ELR (cell line): Measurements from ENCODE around the gene ARL15.

Experiments
- DNase-seq: peaks from one replicate; pipeline ENCODE4 v3.0.0-alpha.2; 2015; ENCODE audit warnings: low read depth

ARL15 gene

DNA sequence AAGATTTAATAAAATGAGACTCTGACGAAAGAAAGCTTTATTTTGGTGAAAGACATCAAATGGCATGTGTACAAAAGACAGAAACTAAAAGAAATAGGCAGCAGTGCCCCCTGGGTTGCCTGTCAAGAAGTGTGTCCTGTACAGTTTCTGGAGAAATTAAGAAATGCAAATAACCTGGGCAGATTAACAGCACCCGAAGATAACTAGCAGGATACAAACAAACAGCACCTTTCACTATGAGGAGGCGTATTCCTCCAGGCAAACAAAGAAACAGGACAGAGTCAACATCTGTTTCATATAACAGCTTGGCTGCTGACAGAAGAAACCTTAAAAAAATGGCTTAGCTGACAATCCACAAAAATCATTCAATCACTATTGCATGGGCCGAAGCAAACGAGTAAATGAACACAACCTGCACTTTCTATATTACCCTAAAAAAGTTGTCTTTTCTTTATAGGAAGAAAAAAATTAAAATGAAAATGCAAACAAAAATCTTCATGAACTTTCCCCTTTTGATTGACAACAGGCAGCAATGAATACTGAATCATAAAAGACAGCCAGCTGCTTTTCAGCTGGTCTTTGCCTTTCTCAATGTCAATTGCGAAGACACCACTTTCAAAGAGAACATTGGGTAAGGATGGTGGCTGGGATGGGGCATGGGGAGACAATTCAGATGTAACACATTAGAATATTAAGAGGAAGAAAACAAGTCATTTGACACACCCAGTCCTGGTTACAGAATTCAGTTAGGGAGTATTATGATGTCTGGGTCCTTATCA lies 162.1 kb downstream of the ARL15 start:
- peak; percentile 15 for DNase-seq

GRCh38 chr5:54146916-54147315 lies 163.5 kb downstream of the ARL15 start:
- no peak for DNase-seq

GRCh38 chr5:54146390-54146789 lies 164.0 kb downstream of the ARL15 start:
- no peak for DNase-seq

- DNase-seq, result no peak
Observed at GRCh38 chr5:54140247-54140840, 170.0 kb downstream of the ARL15 start.

GRCh38 chr5:54136516-54137440 lies 173.6 kb downstream of the ARL15 start:
- DNase-seq, result no peak

GRCh38 chr5:54135042-54135441 lies 175.3 kb downstream of the ARL15 start:
- peak; percentile 26 for DNase-seq

DNA sequence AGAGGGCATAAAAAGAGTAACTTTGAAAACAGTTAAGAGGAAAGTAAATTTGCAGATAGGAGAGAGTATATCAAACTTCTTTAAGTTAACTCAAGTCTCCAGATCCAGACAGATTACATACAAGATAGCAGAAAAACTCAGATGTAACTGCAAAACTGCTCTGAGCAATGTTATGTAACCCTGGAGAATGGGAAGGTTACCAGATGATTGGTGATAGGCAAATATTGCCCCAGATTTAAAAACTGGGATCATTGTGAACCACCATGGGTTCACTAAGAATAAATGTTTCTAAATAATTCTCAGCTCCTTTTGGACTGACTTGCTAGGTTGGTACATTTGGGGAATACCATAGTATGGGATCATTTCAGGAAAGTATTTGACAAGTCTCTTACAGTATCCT lies 176.5 kb downstream of the ARL15 start:
- no peak for DNase-seq

DNA sequence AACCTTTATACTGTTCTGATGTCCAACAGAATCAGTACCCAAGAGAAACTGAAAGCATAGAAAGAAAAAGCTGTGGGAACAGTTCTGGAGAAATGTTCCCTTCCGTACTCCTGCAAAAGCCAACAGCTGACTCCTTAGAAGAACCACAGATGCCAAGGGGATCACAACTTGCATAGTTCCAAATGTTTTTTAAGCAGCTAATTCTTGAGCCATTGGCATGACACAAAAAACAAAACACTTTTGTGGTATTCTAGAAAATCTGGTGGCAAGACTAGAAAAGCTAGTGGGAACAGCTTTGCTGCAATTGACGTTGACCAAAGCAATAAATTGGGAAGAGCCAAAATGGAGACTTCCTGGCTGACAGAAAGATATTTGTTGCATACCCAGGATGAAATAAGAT lies 189.9 kb downstream of the ARL15 start:
- no peak for DNase-seq

- no peak for DNase-seq
Observed at GRCh38 chr5:54117957-54118356, 192.4 kb downstream of the ARL15 start.

- DNase-seq, result peak; percentile 17
Observed at GRCh38 chr5:54115735-54116403, 194.5 kb downstream of the ARL15 start.

GRCh38 chr5:54113060-54113459 lies 197.3 kb downstream of the ARL15 start:
- DNase-seq, result no peak

DNA sequence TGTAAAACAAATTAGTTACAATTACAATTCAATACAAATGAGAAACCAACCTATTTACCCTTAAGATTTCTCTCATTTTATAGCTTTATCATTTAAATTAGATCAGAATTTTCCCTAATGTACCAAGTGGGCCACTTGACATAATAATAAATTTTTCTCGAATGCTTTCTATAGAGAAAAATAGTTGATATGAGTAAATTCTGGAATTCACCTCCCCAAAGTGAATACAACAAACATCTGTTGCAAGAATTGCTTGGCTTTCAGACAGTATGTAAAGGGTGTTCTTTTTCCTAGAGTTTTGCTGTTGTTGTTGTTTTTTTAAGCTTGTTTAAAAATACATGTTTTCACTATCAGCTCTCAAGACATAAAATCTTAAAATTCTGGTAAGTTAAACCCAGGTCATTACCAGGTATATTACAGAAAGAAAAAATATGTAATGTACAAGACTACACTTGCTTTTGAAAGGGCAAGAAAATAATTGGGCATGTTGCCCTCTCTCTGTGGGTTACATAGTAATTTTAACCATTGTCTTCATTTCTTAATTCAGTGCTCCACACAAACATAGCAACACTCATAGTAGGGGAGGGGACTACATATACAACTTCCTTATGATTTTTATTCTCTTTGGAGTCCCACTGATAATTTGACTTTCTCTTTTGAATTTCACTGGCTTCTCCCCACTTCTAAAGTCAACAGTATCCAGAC lies 200.6 kb downstream of the ARL15 start:
- DNase-seq, result no peak

- no peak for DNase-seq
Observed at GRCh38 chr5:54108136-54108535, 202.2 kb downstream of the ARL15 start.

DNA sequence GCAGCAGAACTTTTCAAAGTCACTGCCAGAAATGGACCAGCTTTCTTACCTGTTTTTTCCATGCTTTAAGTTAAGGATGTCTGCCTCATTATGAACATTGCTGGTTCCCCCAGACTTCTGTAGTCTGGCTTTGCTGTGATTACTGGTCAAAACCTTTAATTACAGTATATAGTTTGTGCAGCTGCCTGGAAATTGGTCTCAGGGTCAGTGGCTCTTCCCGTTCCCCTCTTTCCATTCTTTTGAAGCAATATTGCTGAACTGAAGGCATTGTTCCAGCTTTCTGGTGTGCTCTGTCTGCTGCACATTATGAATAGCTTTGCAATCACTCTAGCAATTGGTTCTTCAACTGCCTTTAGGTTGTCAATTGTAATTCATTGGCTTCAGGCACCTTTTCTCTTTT lies 206.5 kb downstream of the ARL15 start:
- no peak for DNase-seq

DNA sequence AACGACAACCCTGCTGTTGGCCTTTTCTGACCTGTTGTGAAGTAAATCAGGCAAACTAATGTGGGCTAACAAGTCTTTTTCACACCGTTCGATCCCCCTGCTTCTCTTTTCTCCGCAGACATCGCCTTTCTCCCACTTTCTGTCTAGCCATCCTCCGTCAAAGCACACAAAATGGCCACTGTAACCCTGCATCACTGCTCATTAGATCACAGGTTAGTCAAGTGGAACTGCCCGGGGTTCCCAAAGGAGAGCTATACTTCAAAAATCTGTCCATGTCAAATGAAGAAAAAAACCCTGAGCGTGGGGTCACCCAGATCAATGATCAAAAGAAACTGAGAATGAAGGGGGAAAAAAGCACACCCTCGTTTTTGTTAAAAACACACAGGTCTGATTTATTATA lies 212.1 kb downstream of the ARL15 start:
- no peak for DNase-seq

GRCh38 chr5:54095969-54096368 lies 214.4 kb downstream of the ARL15 start:
- no peak for DNase-seq

DNA sequence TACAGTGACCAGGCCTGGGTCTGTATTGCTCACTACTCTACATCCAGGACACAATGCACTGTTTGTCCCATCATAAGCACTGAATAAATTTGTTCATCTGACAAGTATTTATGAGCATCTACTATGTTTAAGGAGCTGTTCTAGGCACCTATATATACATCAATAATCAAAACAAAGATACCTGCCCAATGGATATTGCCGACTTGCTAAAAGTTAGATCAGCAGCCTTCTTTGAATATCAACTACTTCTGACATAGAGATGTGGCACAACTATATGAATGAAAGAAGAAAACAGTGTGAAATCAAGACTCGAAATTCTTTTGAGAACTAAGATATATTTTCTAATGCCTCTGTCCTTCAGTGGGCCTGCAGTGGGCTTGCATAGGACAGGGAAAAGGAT lies 215.7 kb downstream of the ARL15 start:
- no peak for DNase-seq

GRCh38 chr5:54093861-54094260 lies 216.5 kb downstream of the ARL15 start:
- DNase-seq, result no peak

- peak; percentile 60 for DNase-seq
Observed at GRCh38 chr5:54093081-54093492, 217.3 kb downstream of the ARL15 start.

GRCh38 chr5:54091307-54092130 lies 218.9 kb downstream of the ARL15 start:
- no peak for DNase-seq
